Effector memory CD8-positive, alpha-beta T cell (primary cell): ENCODE results near the gene OR2B2.
A peak's percentile ranks its signal among the peaks of the same experiment; 100 is the strongest.

ENCODE experiments used
- ATAC-seq: fragments of 150-1000 bp; cut with Tn5 transposase; replicated peaks from 2 replicates; pipeline ENCODE4 v1.10.0; 2021; ENCODE audit warnings: mild to moderate bottlenecking, moderate library complexity
- DNase-seq, 3 experiments: peaks; one replicate each; pipeline ENCODE4 v3.0.0; 2021
- H3K27ac Mint-ChIP-seq, 2 donors: one replicate each; pipeline ENCODE4 v1.8.0; 2022; ENCODE audit warnings: mild to moderate bottlenecking in 2 of 2, mixed read lengths in 2 of 2, moderate library complexity in 2 of 2
- H3K27me3 Mint-ChIP-seq, 2 donors: one replicate each; pipeline ENCODE4 v1.8.0; 2022; ENCODE audit warnings: mixed read lengths in 2 of 2
- H3K36me3 Mint-ChIP-seq: one replicate; pipeline ENCODE4 v1.8.0; 2022; ENCODE audit warnings: mild to moderate bottlenecking, moderate library complexity, mixed read lengths; ENCODE audit not compliant: insufficient read depth
- H3K4me1 Mint-ChIP-seq, 2 donors: one replicate each; pipeline ENCODE4 v1.8.0; 2022; ENCODE audit warnings: low read depth in 2 of 2, mixed read lengths in 2 of 2
- H3K4me3 Mint-ChIP-seq, 2 donors: one replicate each; pipeline ENCODE4 v1.8.0; 2022; ENCODE audit warnings: mild to moderate bottlenecking in 2 of 2, mixed read lengths in 2 of 2, moderate library complexity in 2 of 2
- H3K9me3 Mint-ChIP-seq, 2 donors: one replicate each; pipeline ENCODE4 v1.8.0; 2022; ENCODE audit warnings: mixed read lengths in 2 of 2

OR2B2 gene

DNA sequence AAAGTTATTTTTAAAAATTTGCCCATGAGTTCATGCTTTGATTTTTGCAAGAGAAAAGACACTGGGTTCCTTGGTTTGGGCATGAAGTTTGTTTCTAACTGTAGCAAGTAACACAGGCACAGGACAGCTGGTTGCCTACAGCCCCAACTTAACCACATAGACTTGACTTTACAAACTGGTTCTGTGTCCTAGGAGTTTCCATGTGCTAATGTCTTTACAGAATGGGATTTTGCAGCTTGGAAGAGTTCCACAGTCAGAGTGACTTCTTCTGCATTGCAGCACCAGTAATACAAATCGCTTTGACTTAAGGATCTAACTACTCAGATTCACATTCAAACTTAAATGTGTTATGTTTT lies 44.3 kb downstream of the OR2B2 start:
- peak overlapping the region; percentile 87 to 92 for H3K4me3 Mint-ChIP-seq
- H3K27me3 Mint-ChIP-seq = no peaks in the 10 kb centered on the region
- H3K9me3 Mint-ChIP-seq = peaks cover 0 to 5% of the 10 kb centered on the region in 2 donors
- peak overlapping the region in 1 of 2 donors; percentile 95 for H3K27ac Mint-ChIP-seq
- H3K4me1 Mint-ChIP-seq = peaks cover 49 to 66% of the 10 kb centered on the region in 2 donors
- DNase-seq (no peak), ATAC-seq (no peak)
- H3K36me3 Mint-ChIP-seq = peaks cover 67% of the 10 kb centered on the region

DNA sequence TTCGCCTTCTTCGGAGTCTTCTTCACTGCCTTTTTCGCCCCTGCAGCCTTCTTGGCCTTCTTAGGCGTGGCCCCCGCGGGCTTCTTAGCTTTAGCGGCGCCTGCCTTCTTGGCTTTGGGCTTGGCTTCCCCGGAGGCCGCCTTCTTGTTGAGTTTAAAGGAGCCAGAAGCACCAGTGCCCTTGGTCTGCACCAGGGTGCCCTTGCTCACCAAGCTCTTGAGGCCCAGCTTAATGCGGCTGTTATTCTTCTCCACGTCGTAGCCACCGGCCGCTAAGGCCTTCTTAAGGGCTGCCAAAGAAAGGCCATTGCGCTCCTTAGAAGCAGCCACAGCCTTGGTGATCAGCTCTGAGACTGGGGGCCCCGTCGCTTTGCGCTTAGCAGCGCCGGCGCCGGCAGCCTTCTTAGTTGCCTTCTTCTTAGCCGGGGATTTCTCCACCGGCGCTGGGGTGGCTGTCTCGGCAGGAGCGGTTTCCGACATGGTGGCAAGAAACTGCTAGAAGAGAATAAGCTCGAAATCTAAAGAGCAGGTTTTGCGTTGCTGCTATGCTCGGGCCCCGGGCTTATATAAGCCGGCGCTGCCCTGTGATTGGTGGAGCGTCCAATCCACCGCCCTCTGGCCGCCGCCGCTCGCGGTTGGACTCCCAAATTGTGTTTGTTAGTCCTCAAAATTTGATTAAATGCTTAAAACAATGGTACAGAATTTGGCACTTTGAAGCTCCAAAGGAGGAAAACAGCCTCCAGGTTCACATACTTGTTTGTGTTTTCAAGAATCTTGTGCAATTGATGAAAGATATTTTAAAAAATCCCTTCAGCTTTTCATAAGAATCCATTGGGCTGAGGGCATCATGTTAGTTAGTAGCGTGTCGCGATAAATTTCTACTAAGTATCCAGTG lies 44.9 kb downstream of the OR2B2 start:
- peaks cover 49 to 61% of the 10 kb centered on the region in 2 donors for H3K4me1 Mint-ChIP-seq
- peak; percentile 55 to 64 (median 56) for DNase-seq
- peaks cover 0 to 5% of the 10 kb centered on the region in 2 donors for H3K9me3 Mint-ChIP-seq
- ATAC-seq = peak; percentile 24
- H3K4me3 Mint-ChIP-seq = peak overlapping the region; percentile 87 to 92
- no peaks in the 10 kb centered on the region for H3K27me3 Mint-ChIP-seq
- H3K27ac Mint-ChIP-seq = peak overlapping the region; percentile 91 to 95
- H3K36me3 Mint-ChIP-seq = peaks cover 61% of the 10 kb centered on the region

- H3K4me1 Mint-ChIP-seq = peaks cover 42 to 53% of the 10 kb centered on the region in 2 donors
- peak overlapping the region; percentile 92 to 95 for H3K27ac Mint-ChIP-seq
- ATAC-seq = peak; percentile 35
- peak overlapping the region; percentile 87 to 92 for H3K4me3 Mint-ChIP-seq
- peaks cover 0 to 5% of the 10 kb centered on the region in 2 donors for H3K9me3 Mint-ChIP-seq
- peaks cover 53% of the 10 kb centered on the region for H3K36me3 Mint-ChIP-seq
- H3K27me3 Mint-ChIP-seq = no peaks in the 10 kb centered on the region
- peak; percentile 41 to 58 (median 43) for DNase-seq
Measured at GRCh38 chr6:27866357-27867050, 45.7 kb downstream of the OR2B2 start.

DNA sequence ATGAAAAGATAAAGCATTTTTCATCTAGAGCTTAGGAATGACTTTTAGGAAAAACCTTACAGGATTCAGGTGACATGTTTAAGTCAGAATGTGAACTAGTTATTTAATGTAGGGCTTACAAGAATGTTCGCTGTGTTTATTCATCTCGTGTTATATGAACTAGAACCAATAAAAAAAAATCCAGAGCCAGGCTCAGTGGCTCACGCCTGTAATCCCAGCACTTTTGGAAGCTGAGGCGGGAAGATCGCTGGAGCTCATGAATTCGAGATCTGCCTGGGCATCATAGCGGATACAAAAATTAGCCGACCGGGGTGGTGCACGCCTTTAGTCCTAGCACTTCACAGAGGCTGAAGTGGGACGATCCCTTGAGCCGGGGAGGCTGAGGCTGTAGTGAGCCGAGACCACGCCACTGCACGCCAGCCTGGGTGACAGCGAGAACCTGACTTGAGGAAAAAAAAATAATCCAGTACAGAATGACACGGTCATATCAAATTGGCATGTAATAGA lies 46.3 kb downstream of the OR2B2 start:
- H3K27me3 Mint-ChIP-seq = no peaks in the 10 kb centered on the region
- peaks cover 38 to 48% of the 10 kb centered on the region in 2 donors for H3K4me1 Mint-ChIP-seq
- no peak for DNase-seq
- peaks cover 0 to 5% of the 10 kb centered on the region in 2 donors for H3K9me3 Mint-ChIP-seq
- peaks cover 48% of the 10 kb centered on the region for H3K36me3 Mint-ChIP-seq
- peak overlapping the region; percentile 87 to 92 for H3K4me3 Mint-ChIP-seq
- peak overlapping the region; percentile 92 to 95 for H3K27ac Mint-ChIP-seq
- ATAC-seq = peak; percentile 1

GRCh38 chr6:27864906-27865849 lies 47.0 kb downstream of the OR2B2 start:
- Mint-ChIP-seq H3K9me3 (peaks cover 0 to 2% of the 10 kb centered on the region in 2 donors), H3K4me1 (peaks cover 35 to 43% of the 10 kb centered on the region in 2 donors), H3K27me3 (no peaks in the 10 kb centered on the region), H3K36me3 (peaks cover 48% of the 10 kb centered on the region), H3K4me3 (peak overlapping the region; percentile 87 to 92), H3K27ac (peak overlapping the region; percentile 92 to 95)
- peak; percentile 78 for ATAC-seq
- peak; percentile 68 to 76 (median 71) for DNase-seq

GRCh38 chr6:27863962-27864905 lies 48.0 kb downstream of the OR2B2 start:
- Mint-ChIP-seq H3K9me3 (peaks cover 0 to 2% of the 10 kb centered on the region in 2 donors), H3K4me3 (peak overlapping the region; percentile 87 to 92), H3K4me1 (peaks cover 35 to 42% of the 10 kb centered on the region in 2 donors), H3K27ac (peak overlapping the region; percentile 92 to 95), H3K36me3 (peaks cover 48% of the 10 kb centered on the region), H3K27me3 (no peaks in the 10 kb centered on the region)
- peak in 2 of 3 experiments; percentile 10 to 17 for DNase-seq
- no peak for ATAC-seq

DNA sequence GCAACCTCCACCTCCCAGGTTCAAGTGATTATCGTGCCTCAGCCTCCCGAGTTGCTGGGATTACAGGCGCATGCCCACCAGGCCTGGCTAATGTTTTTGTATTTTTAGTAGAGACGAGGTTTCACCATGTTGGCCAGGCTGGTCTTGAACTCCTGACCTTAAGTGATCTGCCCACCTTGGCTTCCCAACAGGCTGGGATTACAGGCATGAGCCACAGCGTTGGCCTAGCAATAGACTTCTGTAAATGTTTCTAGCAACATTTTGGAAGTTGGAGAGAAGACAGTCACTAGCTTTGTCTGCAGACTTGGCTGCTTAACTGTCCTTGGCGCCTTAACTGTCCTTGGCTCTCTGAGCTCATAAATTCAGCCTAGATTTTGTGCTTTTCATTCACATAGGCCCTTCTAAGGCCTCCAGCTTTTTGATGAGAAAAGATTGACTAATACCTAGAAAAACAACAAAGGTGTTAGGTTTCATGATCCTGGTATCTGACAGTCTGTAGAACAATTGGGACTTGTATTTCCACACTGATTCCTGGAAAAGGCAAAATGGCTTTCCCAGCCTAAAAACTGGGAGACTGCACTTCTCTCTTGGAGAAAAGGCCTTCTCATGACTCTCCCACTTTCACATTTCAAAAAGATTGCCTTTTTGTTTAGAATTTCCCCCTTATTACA lies 49.7 kb downstream of the OR2B2 start:
- no peaks in the 10 kb centered on the region for H3K27me3 Mint-ChIP-seq
- H3K4me3 Mint-ChIP-seq = no peak overlapping the region
- DNase-seq (no peak), ATAC-seq (no peak)
- no peak overlapping the region for H3K27ac Mint-ChIP-seq
- peaks cover 0 to 2% of the 10 kb centered on the region in 2 donors for H3K9me3 Mint-ChIP-seq
- peaks cover 44% of the 10 kb centered on the region for H3K36me3 Mint-ChIP-seq
- peaks cover 31 to 36% of the 10 kb centered on the region in 2 donors for H3K4me1 Mint-ChIP-seq

DNA sequence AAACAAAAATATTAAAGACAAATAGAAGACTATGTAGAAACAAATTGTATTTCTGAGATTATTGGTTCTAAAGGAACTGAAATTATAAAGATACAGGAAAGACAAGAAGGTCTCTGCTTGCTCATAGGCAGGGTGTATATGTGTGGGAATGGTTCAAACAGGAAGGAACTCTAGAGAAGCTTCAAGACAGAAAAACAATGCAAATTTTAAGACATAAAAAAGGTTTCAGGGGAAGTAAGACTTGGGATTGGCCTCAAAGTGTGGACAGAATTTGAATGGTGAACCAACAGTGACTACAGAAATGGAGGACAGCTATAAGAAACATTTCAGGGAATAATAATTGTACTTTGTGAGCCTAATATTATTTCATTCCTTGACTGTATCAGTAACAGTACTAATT lies 50.3 kb downstream of the OR2B2 start:
- no peak for DNase-seq
- Mint-ChIP-seq H3K27ac (no peak overlapping the region), H3K4me1 (peaks cover 25 to 29% of the 10 kb centered on the region in 2 donors), H3K36me3 (peaks cover 37% of the 10 kb centered on the region), H3K27me3 (no peaks in the 10 kb centered on the region), H3K4me3 (no peak overlapping the region), H3K9me3 (peaks cover 0 to 2% of the 10 kb centered on the region in 2 donors)
- no peak for ATAC-seq

GRCh38 chr6:27861276-27861840 lies 50.8 kb downstream of the OR2B2 start:
- Mint-ChIP-seq H3K27ac (no peak overlapping the region), H3K4me1 (peaks cover 22 to 24% of the 10 kb centered on the region in 2 donors), H3K4me3 (no peak overlapping the region), H3K27me3 (no peaks in the 10 kb centered on the region), H3K36me3 (peaks cover 32% of the 10 kb centered on the region), H3K9me3 (peaks cover 0 to 2% of the 10 kb centered on the region in 2 donors)
- DNase-seq (no peak), ATAC-seq (no peak)
